Panc1 (cell line): ENCODE results near the gene KIAA1671. TPM values are rescaled to one million over a fixed set of nuclear protein-coding genes. Genes with fewer than 3 reads are reported as not detected.

Experiments used
- ATAC-seq: fragments of 200-7000 bp; cut with Tn5 transposase; 2 replicates; pipeline ENCODE4 v1.9.1; 2020; ENCODE audit warnings: mild to moderate bottlenecking, moderate library complexity
- BruUV-seq: library from RNA; stranded (reverse); fragments of 400-500 nt; replicated peaks from 2 replicates; lab custom pipeline; 2021; lab: Mats Ljungman, UMichigan
- CTCF ChIA-PET: fragments of 300-600 bp; sonication (Branson Sonifier 250); formaldehyde crosslinking; loops from one replicate; lab custom pipeline; 2022; ENCODE audit warnings: antibody characterized with exemption; lab: Charles Lee
- POLR2A ChIA-PET: fragments of 300-600 bp; sonication (Branson Sonifier 250); formaldehyde crosslinking; loops from one replicate; lab custom pipeline; 2022; ENCODE audit warnings: antibody characterized with exemption; lab: Charles Lee
- DNase-seq: peaks from one replicate; pipeline ENCODE4 v3.0.0-alpha.2; 2010; ENCODE audit warnings: low read depth, low spot score
- H3K27ac ChIP-seq: 2 replicates; pipeline ENCODE4 v1.5.1; 2011; ENCODE audit warnings: mild to moderate bottlenecking, low read length, inconsistent platforms
- H3K27me3 ChIP-seq: fragments of 200-500 bp; sonication (Bioruptor generic); 2 replicates; pipeline ENCODE4 v1.6.0; 2014; ENCODE audit warnings: low read length, inconsistent platforms; ENCODE audit not compliant: control insufficient read depth, insufficient read depth
- H3K36me3 ChIP-seq: fragments of 200-500 bp; sonication (Bioruptor generic); 2 replicates; pipeline ENCODE4 v1.5.1; 2014; ENCODE audit warnings: inconsistent platforms, mild to moderate bottlenecking, low read length, moderate library complexity; ENCODE audit not compliant: control insufficient read depth, insufficient read depth
- H3K4me1 ChIP-seq: 2 replicates; pipeline ENCODE4 v1.5.1; 2011; ENCODE audit warnings: inconsistent platforms, mild to moderate bottlenecking, low read length, moderate library complexity; ENCODE audit not compliant: control insufficient read depth, insufficient read depth
- H3K4me3 ChIP-seq, 2 experiments: 2 replicates each; pipeline ENCODE4 v1.5.1; 2011 to 2012; ENCODE audit warnings: low read depth in 2 of 2, low read length in 2 of 2, mild to moderate bottlenecking in 2 of 2, inconsistent platforms in 1 of 2, moderate library complexity in 1 of 2
- H3K9me3 ChIP-seq: fragments of 200-500 bp; sonication (Bioruptor generic); 2 replicates; pipeline ENCODE4 v1.5.1; 2014; ENCODE audit warnings: low read depth, mild to moderate bottlenecking, inconsistent platforms, low read length, moderate library complexity; ENCODE audit not compliant: control insufficient read depth, insufficient read depth
- POLR2AphosphoS5 ChIP-seq: IDR thresholded peaks from 2 replicates; pipeline ENCODE4 v1.6.1; 2012; ENCODE audit warnings: mild to moderate bottlenecking, low read depth, low read length, moderate library complexity
- SIN3A ChIP-seq: IDR thresholded peaks from 2 replicates; pipeline ENCODE4 v1.6.1; 2012; ENCODE audit warnings: low read depth, mild to moderate bottlenecking, low read length, moderate library complexity, borderline replicate concordance; ENCODE audit not compliant: insufficient read depth
- TCF7L2 ChIP-seq: IDR thresholded peaks from 2 replicates; pipeline ENCODE4 v1.6.1; 2011; ENCODE audit warnings: mild to moderate bottlenecking, low read depth, low read length, inconsistent platforms
- in situ Hi-C: cut with HindIII; loops from 2 replicates; pipeline ENCODE4 v1.10.0; 2016; ENCODE audit warnings: low sequenced_read_pairs, low pct_unique_long_range_greater_than_20kb
- intact Hi-C: fragments of 100-400 bp; cut with micrococcal nuclease; formaldehyde crosslinking; loops from one replicate; pipeline ENCODE4 v1.10.0; 2022; ENCODE audit not compliant: unreplicated experiment
- total RNA-seq: library from RNA; stranded (reverse); gene quantifications from one replicate; pipeline ENCODE4 v1.2.1, GENCODE V29; 2021; ENCODE audit not compliant: unreplicated experiment
- TF ChIP-seq, protein P1 (sequence below): fragments of 450-650 bp; IDR thresholded peaks from 2 replicates; pipeline ENCODE4 v1.5.1; 2017; ENCODE audit warnings: mild to moderate bottlenecking
- TF ChIP-seq, protein P2 (sequence below), 2 experiments: IDR thresholded peaks; 2 replicates each; pipeline ENCODE4 v1.6.1; 2011 to 2012; ENCODE audit warnings: low read depth in 2 of 2, control low read depth in 1 of 2, low read length in 1 of 2, mild to moderate bottlenecking in 1 of 2, moderate library complexity in 1 of 2; ENCODE audit not compliant: insufficient read depth in 1 of 2

The KIAA1671 gene
- total RNA-seq, 1 experiment from 2014 or later = 48.1 TPM

DNA sequence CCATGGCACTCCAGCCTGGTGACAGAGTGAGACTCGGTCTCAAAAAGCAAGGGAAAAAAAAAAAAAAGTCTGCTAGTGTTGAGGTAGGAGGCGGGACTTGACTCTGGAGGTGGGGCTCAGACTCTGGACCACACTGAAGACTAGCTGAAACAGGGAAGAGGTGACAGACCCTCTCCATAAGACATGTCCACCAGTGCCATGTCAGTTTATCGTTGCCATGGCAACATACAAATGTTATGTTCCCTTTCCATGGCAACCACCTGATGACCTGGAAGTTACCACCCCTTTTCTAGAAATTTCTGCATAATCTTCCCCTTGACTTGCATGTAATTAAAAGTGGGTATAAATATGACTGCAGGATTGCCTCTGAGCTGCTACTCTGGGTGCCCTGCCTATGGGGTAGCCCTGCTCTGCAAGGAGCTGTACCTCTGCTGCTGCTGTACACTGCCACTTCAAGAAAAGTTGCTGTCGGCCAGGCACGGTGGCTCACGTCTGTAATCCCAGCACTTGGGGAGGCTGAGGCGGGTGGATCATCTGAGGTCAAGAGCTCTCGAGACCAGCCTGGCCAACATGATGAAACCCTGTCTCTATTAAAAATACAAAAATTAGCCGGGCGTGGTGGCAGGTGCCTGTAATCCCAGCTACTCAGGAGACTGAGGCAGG lies 55.1 kb downstream of the KIAA1671 start:
- intact Hi-C loops = no loop called here
- DNase-seq = no peak
- H3K27me3 ChIP-seq = no peaks in the 10 kb centered on the region
- POLR2A ChIA-PET = no interaction called here
- TF ChIP-seq, protein P1, sequence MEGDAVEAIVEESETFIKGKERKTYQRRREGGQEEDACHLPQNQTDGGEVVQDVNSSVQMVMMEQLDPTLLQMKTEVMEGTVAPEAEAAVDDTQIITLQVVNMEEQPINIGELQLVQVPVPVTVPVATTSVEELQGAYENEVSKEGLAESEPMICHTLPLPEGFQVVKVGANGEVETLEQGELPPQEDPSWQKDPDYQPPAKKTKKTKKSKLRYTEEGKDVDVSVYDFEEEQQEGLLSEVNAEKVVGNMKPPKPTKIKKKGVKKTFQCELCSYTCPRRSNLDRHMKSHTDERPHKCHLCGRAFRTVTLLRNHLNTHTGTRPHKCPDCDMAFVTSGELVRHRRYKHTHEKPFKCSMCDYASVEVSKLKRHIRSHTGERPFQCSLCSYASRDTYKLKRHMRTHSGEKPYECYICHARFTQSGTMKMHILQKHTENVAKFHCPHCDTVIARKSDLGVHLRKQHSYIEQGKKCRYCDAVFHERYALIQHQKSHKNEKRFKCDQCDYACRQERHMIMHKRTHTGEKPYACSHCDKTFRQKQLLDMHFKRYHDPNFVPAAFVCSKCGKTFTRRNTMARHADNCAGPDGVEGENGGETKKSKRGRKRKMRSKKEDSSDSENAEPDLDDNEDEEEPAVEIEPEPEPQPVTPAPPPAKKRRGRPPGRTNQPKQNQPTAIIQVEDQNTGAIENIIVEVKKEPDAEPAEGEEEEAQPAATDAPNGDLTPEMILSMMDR = no peak
- TF ChIP-seq POLR2AphosphoS5 (no peak), SIN3A (no peak), TCF7L2 (no peak)
- TF ChIP-seq, protein P2, sequence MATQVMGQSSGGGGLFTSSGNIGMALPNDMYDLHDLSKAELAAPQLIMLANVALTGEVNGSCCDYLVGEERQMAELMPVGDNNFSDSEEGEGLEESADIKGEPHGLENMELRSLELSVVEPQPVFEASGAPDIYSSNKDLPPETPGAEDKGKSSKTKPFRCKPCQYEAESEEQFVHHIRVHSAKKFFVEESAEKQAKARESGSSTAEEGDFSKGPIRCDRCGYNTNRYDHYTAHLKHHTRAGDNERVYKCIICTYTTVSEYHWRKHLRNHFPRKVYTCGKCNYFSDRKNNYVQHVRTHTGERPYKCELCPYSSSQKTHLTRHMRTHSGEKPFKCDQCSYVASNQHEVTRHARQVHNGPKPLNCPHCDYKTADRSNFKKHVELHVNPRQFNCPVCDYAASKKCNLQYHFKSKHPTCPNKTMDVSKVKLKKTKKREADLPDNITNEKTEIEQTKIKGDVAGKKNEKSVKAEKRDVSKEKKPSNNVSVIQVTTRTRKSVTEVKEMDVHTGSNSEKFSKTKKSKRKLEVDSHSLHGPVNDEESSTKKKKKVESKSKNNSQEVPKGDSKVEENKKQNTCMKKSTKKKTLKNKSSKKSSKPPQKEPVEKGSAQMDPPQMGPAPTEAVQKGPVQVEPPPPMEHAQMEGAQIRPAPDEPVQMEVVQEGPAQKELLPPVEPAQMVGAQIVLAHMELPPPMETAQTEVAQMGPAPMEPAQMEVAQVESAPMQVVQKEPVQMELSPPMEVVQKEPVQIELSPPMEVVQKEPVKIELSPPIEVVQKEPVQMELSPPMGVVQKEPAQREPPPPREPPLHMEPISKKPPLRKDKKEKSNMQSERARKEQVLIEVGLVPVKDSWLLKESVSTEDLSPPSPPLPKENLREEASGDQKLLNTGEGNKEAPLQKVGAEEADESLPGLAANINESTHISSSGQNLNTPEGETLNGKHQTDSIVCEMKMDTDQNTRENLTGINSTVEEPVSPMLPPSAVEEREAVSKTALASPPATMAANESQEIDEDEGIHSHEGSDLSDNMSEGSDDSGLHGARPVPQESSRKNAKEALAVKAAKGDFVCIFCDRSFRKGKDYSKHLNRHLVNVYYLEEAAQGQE (IDR thresholded peaks at IDR 0.05; ENCODE audit: insufficient read depth in 1 of 2, low read depth in 2 of 2, low read length in 1 of 2) = no peak
- no peaks in the 10 kb centered on the region for H3K36me3 ChIP-seq
- no peak overlapping the region for H3K4me3 ChIP-seq
- in situ Hi-C loops = no loop called here
- CTCF ChIA-PET = no interaction called here
- no peaks in the 10 kb centered on the region for H3K9me3 ChIP-seq
- no TSS peak for BruUV-seq
- no peak overlapping the region for H3K27ac ChIP-seq
- peaks cover 7% of the 10 kb centered on the region for H3K4me1 ChIP-seq
- ATAC-seq = no peak

DNA sequence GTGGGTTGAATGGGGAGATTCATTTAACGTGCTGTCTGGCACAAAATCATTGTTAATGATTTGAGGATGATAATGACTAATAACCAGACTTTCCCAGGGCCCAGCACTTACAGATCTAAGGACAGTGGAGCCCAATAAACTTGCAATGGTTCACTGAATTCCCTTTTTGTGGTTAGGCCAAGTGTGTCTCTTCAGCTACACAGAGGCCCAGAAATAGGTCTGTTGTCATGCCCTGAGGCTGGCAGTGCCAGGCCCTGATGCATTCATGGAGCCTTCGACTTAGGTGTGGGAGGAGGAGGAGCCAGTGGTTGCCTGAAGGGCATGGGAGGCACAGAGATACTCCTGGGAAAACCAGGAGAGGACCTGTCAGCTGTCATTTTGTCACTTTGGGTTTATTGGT lies 56.1 kb downstream of the KIAA1671 start:
- TF ChIP-seq, protein P1 = no peak
- TF ChIP-seq, protein P2 (IDR thresholded peaks at IDR 0.05; ENCODE audit: insufficient read depth in 1 of 2, low read depth in 2 of 2, low read length in 1 of 2) = no peak
- TF ChIP-seq TCF7L2 (no peak), POLR2AphosphoS5 (no peak)
- Histone ChIP-seq H3K36me3 (no peaks in the 10 kb centered on the region), H3K9me3 (no peaks in the 10 kb centered on the region), H3K4me1 (peaks cover 17% of the 10 kb centered on the region), H3K27me3 (no peaks in the 10 kb centered on the region), H3K27ac (no peak overlapping the region), H3K4me3 (no peak overlapping the region)
- DNase-seq = no peak
- ChIA-PET POLR2A (no interaction called here), CTCF (no interaction called here)
- intact Hi-C loops (no loop called here), in situ Hi-C loops (no loop called here)
- BruUV-seq = no TSS peak
- ATAC-seq = no peak
